T-helper 1 cell treated with Interleukin-12 subunit alpha and Interleukin-12 subunit beta and Interleukin-4 antibody, amounts not matched to agents 30 μg/mL and 1 μg/mL, for 36 hours (primary cell): Measurements from ENCODE around the gene RPP30.
"Not testable (repeated sequence)": the region's sequence is repeated elsewhere in the genome, so short reads cannot be mapped to it uniquely, and the experiment has no call there.

Experiments
- H3K27ac Mint-ChIP-seq: one replicate; pipeline ENCODE4 v1.8.0; 2021; ENCODE audit warnings: mild to moderate bottlenecking, mixed read lengths
- H3K27me3 Mint-ChIP-seq: one replicate; pipeline ENCODE4 v1.8.0; 2021; ENCODE audit warnings: low read depth, mixed read lengths
- H3K36me3 Mint-ChIP-seq: one replicate; pipeline ENCODE4 v1.8.0; 2021; ENCODE audit warnings: low read depth, mixed read lengths
- H3K4me1 Mint-ChIP-seq: one replicate; pipeline ENCODE4 v1.8.0; 2021; ENCODE audit warnings: low read depth, mixed read lengths
- H3K4me3 Mint-ChIP-seq: one replicate; pipeline ENCODE4 v1.8.0; 2021; ENCODE audit warnings: mild to moderate bottlenecking, moderate library complexity, mixed read lengths
- H3K9me3 Mint-ChIP-seq: one replicate; pipeline ENCODE4 v1.8.0; 2021; ENCODE audit warnings: mixed read lengths

RPP30 gene

GRCh38 chr10:90936276-90936659 lies 64.5 kb downstream of the RPP30 start:
- H3K27ac Mint-ChIP-seq, result no peak overlapping the region
- H3K36me3 Mint-ChIP-seq, result no peaks in the 10 kb centered on the region
- H3K9me3 Mint-ChIP-seq, result no peaks in the 10 kb centered on the region
- H3K4me1 Mint-ChIP-seq, result peaks cover 5% of the 10 kb centered on the region
- H3K4me3 Mint-ChIP-seq, result no peak overlapping the region
- peaks cover 20% of the 10 kb centered on the region for H3K27me3 Mint-ChIP-seq

- Mint-ChIP-seq H3K27ac (no peak overlapping the region), H3K4me3 (no peak overlapping the region), H3K4me1 (peaks cover 6% of the 10 kb centered on the region), H3K9me3 (no peaks in the 10 kb centered on the region), H3K36me3 (no peaks in the 10 kb centered on the region), H3K27me3 (peaks cover 11% of the 10 kb centered on the region)
These were observed 66.0 kb downstream of the RPP30 start for GRCh38 chr10:90937645-90938258.

DNA sequence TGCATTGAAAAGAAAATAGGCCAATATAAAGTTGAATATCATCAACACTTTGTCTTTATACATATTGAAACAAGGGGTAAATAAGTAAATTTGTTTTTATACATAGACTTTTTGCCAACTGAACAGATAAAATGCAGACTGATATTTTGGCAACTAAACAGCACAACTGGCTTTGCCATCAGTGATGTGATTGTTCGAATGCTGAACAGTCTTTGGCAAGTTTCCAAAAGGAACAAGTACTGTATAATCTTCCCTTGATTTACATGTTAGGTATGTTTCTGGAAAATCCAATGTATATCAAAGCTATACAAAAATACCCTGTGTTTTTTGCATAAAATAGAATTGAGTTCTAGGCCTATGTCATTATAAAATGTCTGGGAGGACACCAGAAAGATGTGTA lies 67.3 kb downstream of the RPP30 start:
- H3K4me3 Mint-ChIP-seq, result no peak overlapping the region
- peaks cover 3% of the 10 kb centered on the region for H3K27me3 Mint-ChIP-seq

GRCh38 chr10:90939648-90940047 lies 67.9 kb downstream of the RPP30 start:
- H3K9me3 Mint-ChIP-seq, result no peaks in the 10 kb centered on the region
- H3K4me3 Mint-ChIP-seq, result no peak overlapping the region
- no peak overlapping the region for H3K27ac Mint-ChIP-seq
- peaks cover 6% of the 10 kb centered on the region for H3K4me1 Mint-ChIP-seq
- H3K27me3 Mint-ChIP-seq, result peaks cover 3% of the 10 kb centered on the region
- no peaks in the 10 kb centered on the region for H3K36me3 Mint-ChIP-seq

More for the DNA sequence above, 67.3 kb downstream of the RPP30 start:
- peaks cover 6% of the 10 kb centered on the region for H3K4me1 Mint-ChIP-seq
- H3K27ac Mint-ChIP-seq, result no peak overlapping the region
- no peaks in the 10 kb centered on the region for H3K36me3 Mint-ChIP-seq
- H3K9me3 Mint-ChIP-seq, result no peaks in the 10 kb centered on the region

- peaks cover 13% of the 10 kb centered on the region for H3K4me1 Mint-ChIP-seq
These were observed 71.2 kb downstream of the RPP30 start for GRCh38 chr10:90942980-90943379.

DNA sequence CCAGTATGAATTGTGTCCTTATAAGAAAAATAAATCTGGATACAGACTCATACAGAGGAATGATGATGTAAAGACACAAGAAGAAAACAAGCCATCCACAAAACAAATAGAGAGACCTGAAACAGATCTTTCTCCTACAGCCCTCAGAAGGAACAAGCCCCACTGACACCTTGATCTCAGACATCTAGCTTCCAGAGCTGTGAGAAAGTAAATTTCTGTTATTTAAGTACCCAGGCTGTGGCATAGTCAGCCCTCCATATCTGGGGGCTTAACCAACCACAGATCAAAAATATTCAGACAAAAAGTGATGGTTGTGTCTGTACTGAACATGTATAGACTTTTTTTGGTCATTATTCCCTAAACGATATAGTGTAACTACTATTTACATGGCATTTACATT lies 73.0 kb downstream of the RPP30 start:
- Mint-ChIP-seq H3K4me1 (peaks cover 13% of the 10 kb centered on the region), H3K4me3 (no peak overlapping the region), H3K36me3 (peaks cover 4% of the 10 kb centered on the region), H3K9me3 (peaks cover 8% of the 10 kb centered on the region), H3K27ac (no peak overlapping the region), H3K27me3 (no peaks in the 10 kb centered on the region)

More at GRCh38 chr10:90942980-90943379, 71.2 kb downstream of the RPP30 start:
- H3K4me3 Mint-ChIP-seq, H3K9me3 Mint-ChIP-seq, H3K27ac Mint-ChIP-seq, H3K36me3 Mint-ChIP-seq, H3K27me3 Mint-ChIP-seq: not testable (repeated sequence)

GRCh38 chr10:90945491-90946070 lies 73.8 kb downstream of the RPP30 start:
- Mint-ChIP-seq H3K27ac (no peak overlapping the region), H3K27me3 (no peaks in the 10 kb centered on the region), H3K9me3 (peaks cover 8% of the 10 kb centered on the region), H3K4me1 (peaks cover 13% of the 10 kb centered on the region), H3K36me3 (peaks cover 4% of the 10 kb centered on the region), H3K4me3 (no peak overlapping the region)

DNA sequence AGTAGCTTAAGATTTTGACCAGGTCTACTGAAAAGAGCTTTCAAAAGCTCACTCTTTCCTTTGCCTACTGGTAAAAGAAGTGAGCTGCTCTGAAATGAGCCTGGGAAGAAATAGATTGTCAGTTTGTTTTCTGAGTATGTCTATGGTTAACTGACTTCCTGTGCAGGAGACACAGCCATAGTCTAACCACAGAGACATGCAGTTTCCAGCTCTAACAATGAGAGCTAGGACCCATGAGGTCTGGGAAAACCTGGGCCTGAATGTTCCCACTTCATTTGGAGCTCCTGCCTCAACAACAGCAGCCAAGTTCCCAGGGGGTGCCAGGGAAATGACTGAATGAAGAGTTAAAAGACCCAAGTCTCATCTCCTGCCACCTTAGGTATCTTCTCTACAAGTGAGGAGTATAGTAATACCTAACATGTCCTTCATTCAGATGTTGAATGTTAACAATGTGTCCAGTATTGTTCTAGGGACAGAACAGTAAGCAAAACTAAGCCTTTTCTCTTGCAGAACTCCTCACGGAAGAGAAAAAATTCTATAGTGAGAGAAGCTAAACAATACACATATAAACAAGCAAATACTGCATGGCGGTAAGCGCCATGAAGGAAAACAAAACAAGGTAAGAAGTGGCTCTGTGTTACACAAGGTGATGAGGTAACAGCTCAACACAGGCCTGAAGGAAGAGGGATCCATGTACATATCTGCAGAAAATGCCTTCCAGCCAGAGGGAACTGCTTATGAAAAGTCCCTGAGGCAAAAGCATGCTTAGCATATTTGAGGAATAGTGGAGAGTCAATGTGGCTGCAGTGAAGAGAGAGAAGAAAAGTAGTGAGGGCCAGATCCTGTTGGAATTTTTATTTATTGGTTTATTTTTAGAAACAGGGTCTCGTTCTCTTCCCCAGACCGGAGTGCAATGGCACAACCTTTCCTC lies 75.5 kb downstream of the RPP30 start:
- Mint-ChIP-seq H3K27me3 (peaks cover 2% of the 10 kb centered on the region), H3K36me3 (peaks cover 6% of the 10 kb centered on the region), H3K4me1 (peaks cover 11% of the 10 kb centered on the region), H3K9me3 (peaks cover 20% of the 10 kb centered on the region), H3K27ac (peak overlapping the region; percentile 73), H3K4me3 (no peak overlapping the region)
